ENCODE data around the gene CPNE8. TPM values are rescaled to one million over a fixed set of nuclear protein-coding genes. Genes with fewer than 3 reads are reported as not detected.

The CPNE8 gene
- total RNA-seq, 2 donors from 2014 or later, result 8.7 to 18.0 TPM

DNA sequence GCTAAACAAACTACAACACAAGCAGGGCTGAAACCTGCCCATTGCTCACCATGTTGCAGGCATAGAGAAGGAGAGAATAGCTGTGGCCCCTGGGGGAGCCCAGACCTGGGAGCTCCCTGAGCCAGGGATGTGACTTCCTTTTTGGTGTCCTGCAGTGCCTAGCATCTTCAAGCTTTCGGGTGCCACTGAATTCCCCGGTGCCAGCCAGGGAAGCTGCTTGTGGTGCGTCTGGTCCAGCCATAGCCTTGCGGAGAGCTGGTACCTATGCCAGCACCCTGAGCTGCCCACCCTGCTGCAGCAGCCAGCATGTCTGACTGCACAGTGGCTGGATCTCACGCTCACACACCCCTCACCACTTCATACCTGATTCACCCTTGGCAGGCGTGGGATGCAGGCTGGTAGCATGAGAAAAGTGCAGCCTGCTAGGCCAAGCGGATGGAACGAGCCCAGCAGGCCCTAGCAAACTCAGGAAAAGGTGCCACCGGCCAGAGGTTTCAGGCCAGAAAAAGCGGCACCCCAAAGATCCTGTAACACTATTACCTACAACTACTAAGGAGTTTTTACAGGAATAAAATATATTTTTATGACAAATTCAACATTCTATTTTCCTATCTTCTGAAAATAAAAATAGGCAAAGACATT lies 183.7 kb downstream of the CPNE8 start:
- Mint-ChIP-seq H3K4me3 (no peak overlapping the region), H3K36me3 (ENCODE audit: low read depth) (peaks cover 14% of the 10 kb centered on the region), H3K9me3 (peaks cover 2% of the 10 kb centered on the region)

DNA sequence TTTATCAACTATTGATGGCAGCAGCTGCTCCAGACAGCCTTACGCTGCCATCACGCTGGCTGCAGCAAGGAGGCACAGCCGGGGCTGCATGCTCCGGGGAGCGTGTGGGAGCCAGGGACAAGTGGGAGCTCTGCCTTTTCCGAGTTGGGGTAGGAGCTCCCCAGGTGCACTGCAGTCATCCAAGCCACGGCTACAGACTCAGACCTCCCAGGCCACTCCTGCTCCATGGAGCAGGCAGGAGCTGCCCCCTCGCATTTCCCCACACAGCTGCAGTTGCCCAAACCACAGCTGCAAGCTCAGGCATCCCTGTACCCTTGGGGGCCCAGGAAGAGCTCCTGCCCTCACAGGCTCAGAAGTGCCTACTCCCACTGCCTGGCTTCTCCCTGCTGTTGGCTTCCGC lies 184.7 kb downstream of the CPNE8 start:
- TF ChIP-seq, protein P1, sequence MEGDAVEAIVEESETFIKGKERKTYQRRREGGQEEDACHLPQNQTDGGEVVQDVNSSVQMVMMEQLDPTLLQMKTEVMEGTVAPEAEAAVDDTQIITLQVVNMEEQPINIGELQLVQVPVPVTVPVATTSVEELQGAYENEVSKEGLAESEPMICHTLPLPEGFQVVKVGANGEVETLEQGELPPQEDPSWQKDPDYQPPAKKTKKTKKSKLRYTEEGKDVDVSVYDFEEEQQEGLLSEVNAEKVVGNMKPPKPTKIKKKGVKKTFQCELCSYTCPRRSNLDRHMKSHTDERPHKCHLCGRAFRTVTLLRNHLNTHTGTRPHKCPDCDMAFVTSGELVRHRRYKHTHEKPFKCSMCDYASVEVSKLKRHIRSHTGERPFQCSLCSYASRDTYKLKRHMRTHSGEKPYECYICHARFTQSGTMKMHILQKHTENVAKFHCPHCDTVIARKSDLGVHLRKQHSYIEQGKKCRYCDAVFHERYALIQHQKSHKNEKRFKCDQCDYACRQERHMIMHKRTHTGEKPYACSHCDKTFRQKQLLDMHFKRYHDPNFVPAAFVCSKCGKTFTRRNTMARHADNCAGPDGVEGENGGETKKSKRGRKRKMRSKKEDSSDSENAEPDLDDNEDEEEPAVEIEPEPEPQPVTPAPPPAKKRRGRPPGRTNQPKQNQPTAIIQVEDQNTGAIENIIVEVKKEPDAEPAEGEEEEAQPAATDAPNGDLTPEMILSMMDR (conservative IDR thresholded peaks at IDR 0.05), result no peak
- no peak overlapping the region for H3K4me3 ChIP-seq (ENCODE audit: low read length)
- H3K36me3 Mint-ChIP-seq (ENCODE audit: low read depth), result peaks cover 14% of the 10 kb centered on the region

More for the DNA sequence above, 183.7 kb downstream of the CPNE8 start:
- Histone ChIP-seq H3K9ac (ENCODE audit: extremely low read depth, low read length, poor library complexity, severe bottlenecking) (no peak overlapping the region), H3K9me3 (ENCODE audit: control insufficient read depth, low read length) (no peaks in the 10 kb centered on the region), H3K4me3 (ENCODE audit: low read length) (no peak overlapping the region), H3K27me3 (ENCODE audit: control insufficient read depth, insufficient read depth, low read length, poor library complexity, severe bottlenecking) (no peaks in the 10 kb centered on the region), H3K36me3 (ENCODE audit: control insufficient read depth, insufficient read depth, low read length) (no peaks in the 10 kb centered on the region), H3K27ac (ENCODE audit: low read depth, low read length) (no peak overlapping the region), H3K4me1 (ENCODE audit: control insufficient read depth, insufficient read depth, low read length) (no peaks in the 10 kb centered on the region)
- 92 to 97% methylated on average over 6 to 10 of the region's 10 CpGs for WGBS, 2 experiments (ENCODE audit: insufficient coverage in 1 of 2, insufficient read length in 1 of 2)
- DNase-seq, result no peak
- TF ChIP-seq, protein P1 (conservative IDR thresholded peaks at IDR 0.05), result no peak
- H3K4me1 Mint-ChIP-seq, result no peaks in the 10 kb centered on the region
- H3K27ac Mint-ChIP-seq, result no peak overlapping the region
- no peaks in the 10 kb centered on the region for H3K27me3 Mint-ChIP-seq (ENCODE audit: insufficient read depth)

GRCh38 chr12:38713294-38713693 lies 192.1 kb downstream of the CPNE8 start:
- 85 to 92% methylated on average over 4 to 6 of the region's 6 CpGs for WGBS, 2 experiments (ENCODE audit: insufficient coverage in 1 of 2, insufficient read length in 1 of 2)
- TF ChIP-seq, protein P1 (conservative IDR thresholded peaks at IDR 0.05), result no peak
- H3K9ac ChIP-seq (ENCODE audit: extremely low read depth, low read length, poor library complexity, severe bottlenecking), result no peak overlapping the region
- H3K4me1 ChIP-seq (ENCODE audit: control insufficient read depth, insufficient read depth, low read length), result no peaks in the 10 kb centered on the region
- H3K4me3 ChIP-seq (ENCODE audit: low read length), result no peak overlapping the region
- no peak overlapping the region for H3K4me3 Mint-ChIP-seq
- DNase-seq, result no peak
- H3K9me3 Mint-ChIP-seq, result peaks cover 7% of the 10 kb centered on the region
- H3K4me1 Mint-ChIP-seq, result no peaks in the 10 kb centered on the region
- H3K27ac Mint-ChIP-seq, result no peak overlapping the region
- no peaks in the 10 kb centered on the region for H3K36me3 ChIP-seq (ENCODE audit: control insufficient read depth, insufficient read depth, low read length)
- no peaks in the 10 kb centered on the region for H3K9me3 ChIP-seq (ENCODE audit: control insufficient read depth, low read length)
- no peaks in the 10 kb centered on the region for H3K27me3 ChIP-seq (ENCODE audit: control insufficient read depth, insufficient read depth, low read length, poor library complexity, severe bottlenecking)
- H3K36me3 Mint-ChIP-seq (ENCODE audit: low read depth), result no peaks in the 10 kb centered on the region
- no peak overlapping the region for H3K27ac ChIP-seq (ENCODE audit: low read depth, low read length)
- no peaks in the 10 kb centered on the region for H3K27me3 Mint-ChIP-seq (ENCODE audit: insufficient read depth)

More for the DNA sequence above, 184.7 kb downstream of the CPNE8 start:
- Histone ChIP-seq H3K9ac (ENCODE audit: extremely low read depth, low read length, poor library complexity, severe bottlenecking) (no peak overlapping the region), H3K4me1 (ENCODE audit: control insufficient read depth, insufficient read depth, low read length) (no peaks in the 10 kb centered on the region), H3K27ac (ENCODE audit: low read depth, low read length) (no peak overlapping the region), H3K9me3 (ENCODE audit: control insufficient read depth, low read length) (no peaks in the 10 kb centered on the region), H3K27me3 (ENCODE audit: control insufficient read depth, insufficient read depth, low read length, poor library complexity, severe bottlenecking) (no peaks in the 10 kb centered on the region), H3K36me3 (ENCODE audit: control insufficient read depth, insufficient read depth, low read length) (no peaks in the 10 kb centered on the region)
- Mint-ChIP-seq H3K4me1 (no peaks in the 10 kb centered on the region), H3K27me3 (ENCODE audit: insufficient read depth) (no peaks in the 10 kb centered on the region), H3K9me3 (peaks cover 7% of the 10 kb centered on the region), H3K4me3 (no peak overlapping the region), H3K27ac (no peak overlapping the region)
- 86 to 94% methylated on average over 5 to 9 of the region's 9 CpGs for WGBS, 2 experiments (ENCODE audit: insufficient coverage in 1 of 2, insufficient read length in 1 of 2)
- peak; percentile 42 for DNase-seq
